ENCODE results near the gene DDX59.

The DDX59 gene

GRCh38 chr1:200658037-200658818 is 11.5 kb downstream of the DDX59 start:
- no peak overlapping the region for H3K27ac ChIP-seq
- TF ChIP-seq CTCF (conservative IDR thresholded peaks at IDR 0.05): no peak

DNA sequence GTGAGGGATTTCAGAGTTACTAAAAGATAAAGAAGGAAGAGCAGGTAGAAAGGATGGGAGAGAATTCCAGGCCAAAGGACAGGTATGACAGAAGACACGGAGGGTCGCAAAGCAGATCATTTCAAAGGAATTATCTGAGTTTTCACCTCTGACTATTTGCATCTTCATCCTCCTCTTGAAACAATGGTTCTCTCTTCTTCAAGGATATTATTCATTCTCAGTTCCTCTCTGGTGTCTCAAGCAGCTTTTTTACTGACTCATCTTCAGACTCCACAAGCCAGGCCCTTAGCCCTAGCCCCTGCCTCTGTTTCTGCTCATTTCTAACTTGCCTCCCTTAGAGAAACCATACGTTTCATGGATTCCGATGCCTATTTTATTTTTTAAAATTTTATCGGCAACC is 15.0 kb downstream of the DDX59 start:
- no peak for TF ChIP-seq CTCF (conservative IDR thresholded peaks at IDR 0.05)
- no peak overlapping the region for H3K27ac ChIP-seq

DNA sequence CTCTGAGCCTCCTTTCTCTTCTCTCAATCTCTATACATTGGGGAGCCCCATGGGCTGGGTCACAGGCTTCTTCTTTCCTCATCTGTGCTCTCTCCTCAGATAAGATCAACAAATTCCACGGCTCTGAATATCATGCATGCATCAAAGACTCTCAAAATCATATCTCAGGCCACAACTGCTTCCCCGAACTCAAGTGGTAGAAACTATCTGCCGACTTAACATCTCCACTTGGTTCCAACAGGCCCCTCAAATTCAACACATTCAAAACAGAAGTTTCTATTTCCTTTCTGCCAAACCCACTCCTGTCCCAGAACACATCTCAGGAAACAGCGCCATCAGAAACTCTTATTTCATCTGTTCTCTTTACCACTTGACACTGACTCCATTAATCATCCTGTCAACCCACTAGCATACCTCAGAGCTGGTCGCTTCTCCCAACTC is 16.7 kb downstream of the DDX59 start:
- no peak for TF ChIP-seq CTCF (conservative IDR thresholded peaks at IDR 0.05)
- H3K27ac ChIP-seq: no peak overlapping the region

GRCh38 chr1:200652378-200652777 is 17.3 kb downstream of the DDX59 start:
- H3K27ac ChIP-seq: no peak overlapping the region
- TF ChIP-seq CTCF (conservative IDR thresholded peaks at IDR 0.05): no peak

- no peak for TF ChIP-seq CTCF (conservative IDR thresholded peaks at IDR 0.05)
- H3K27ac ChIP-seq: no peak overlapping the region
These were observed 23.2 kb downstream of the DDX59 start for GRCh38 chr1:200646515-200646914.

DNA sequence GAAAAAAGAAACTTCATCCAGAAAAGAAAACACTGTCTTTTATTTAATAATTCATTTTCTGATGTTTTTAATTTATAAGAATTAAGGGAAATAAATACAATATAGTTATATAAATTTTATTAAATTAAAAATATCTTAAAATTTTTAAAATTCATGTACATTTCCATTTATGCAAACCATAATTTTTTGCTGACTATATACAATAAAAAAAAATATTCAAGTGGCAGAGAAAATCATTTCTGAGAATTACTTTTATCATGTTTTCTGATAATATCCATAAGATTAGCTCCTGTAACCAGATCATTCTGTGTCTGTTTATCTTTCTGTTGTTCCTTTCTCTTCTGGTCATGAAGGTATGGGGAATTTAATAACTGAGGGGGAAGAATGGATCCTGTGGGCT is 25.7 kb downstream of the DDX59 start:
- no peak overlapping the region for H3K27ac ChIP-seq
- TF ChIP-seq CTCF (conservative IDR thresholded peaks at IDR 0.05): no peak

DNA sequence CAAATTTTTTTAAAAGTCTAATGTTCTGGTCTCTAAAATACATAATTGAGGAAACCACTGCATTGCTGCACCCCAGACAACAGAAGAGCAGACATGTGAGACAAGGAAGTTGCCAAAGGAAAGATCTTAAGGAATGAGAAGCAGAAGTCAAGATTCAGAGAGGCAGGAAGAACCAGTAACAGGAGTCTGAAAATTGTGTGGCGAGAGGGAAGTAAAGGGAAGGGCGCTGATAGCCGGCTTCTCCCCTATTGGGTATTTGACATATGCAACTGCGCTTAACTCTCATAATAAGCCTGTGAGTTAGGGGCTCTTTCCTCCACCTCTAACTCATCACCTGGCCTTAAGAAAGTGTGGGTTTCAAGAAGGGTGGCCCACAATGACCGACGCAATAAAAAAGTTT is 27.2 kb downstream of the DDX59 start:
- TF ChIP-seq CTCF (conservative IDR thresholded peaks at IDR 0.05): no peak
- H3K27ac ChIP-seq: no peak overlapping the region

All from VCaP (cell line).